ENCODE data around the gene BMP6. TPM values are rescaled to one million over a fixed set of nuclear protein-coding genes. Genes with fewer than 3 reads are reported as not detected.
A peak's percentile ranks its signal among the peaks of the same experiment; 100 is the strongest.

Gene BMP6
- total RNA-seq, 1 donor from 2014 or later, result 0.60 TPM

DNA sequence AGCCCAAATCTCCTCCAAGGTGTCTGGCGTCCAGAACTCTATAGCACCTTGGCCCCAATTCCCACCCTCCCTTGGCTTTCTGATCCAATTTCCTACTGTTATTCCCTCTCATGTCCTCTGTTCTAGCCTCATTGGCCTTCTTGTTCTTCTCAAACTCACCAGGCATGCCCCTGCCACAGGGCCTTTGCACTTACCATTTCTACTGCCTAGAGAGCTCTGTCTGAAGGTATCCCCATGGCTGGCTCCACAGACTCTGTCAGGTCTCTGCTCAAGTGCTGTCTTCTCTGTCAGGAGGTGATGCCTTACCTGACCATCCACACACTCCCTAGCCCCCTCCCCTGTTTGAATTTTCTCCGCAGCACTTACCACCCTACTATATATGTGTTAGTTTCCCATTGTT is 5.6 kb upstream of the BMP6 start:
- no peak for ATAC-seq

GRCh38 chr6:7721649-7722048 is 4.2 kb upstream of the BMP6 start:
- no peak for ATAC-seq

DNA sequence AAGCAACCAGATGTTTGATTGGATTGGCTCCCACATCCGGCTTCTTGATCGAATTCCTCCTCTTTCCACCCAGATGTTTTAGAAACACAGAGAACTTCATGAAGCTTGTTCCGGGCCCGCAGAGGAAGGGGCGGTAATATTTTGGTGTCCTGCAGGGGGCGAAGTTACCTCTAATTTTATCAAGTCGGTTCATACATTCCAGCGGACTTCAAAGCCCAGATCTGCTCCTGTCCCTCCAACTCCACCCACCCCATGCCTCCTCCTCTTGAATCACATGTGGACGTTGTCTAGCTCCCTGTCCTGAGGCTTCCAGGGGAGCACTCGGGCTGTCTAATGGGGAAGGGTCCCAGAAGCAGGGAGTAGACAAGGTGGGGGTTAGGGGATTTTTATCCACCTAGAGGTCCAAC is 2.9 kb upstream of the BMP6 start:
- peak; percentile 56 for ATAC-seq

- no peak for ATAC-seq
Observed at GRCh38 chr6:7723554-7723953, 2.3 kb upstream of the BMP6 start.

GRCh38 chr6:7725412-7725811 is 487 bp upstream of the BMP6 start:
- ATAC-seq, result no peak

GRCh38 chr6:7726416-7727085 is 652 bp downstream of the BMP6 start:
- ATAC-seq, result peak; percentile 45

- no peak for ATAC-seq
Observed at GRCh38 chr6:7727086-7727945, 1.4 kb downstream of the BMP6 start.

DNA sequence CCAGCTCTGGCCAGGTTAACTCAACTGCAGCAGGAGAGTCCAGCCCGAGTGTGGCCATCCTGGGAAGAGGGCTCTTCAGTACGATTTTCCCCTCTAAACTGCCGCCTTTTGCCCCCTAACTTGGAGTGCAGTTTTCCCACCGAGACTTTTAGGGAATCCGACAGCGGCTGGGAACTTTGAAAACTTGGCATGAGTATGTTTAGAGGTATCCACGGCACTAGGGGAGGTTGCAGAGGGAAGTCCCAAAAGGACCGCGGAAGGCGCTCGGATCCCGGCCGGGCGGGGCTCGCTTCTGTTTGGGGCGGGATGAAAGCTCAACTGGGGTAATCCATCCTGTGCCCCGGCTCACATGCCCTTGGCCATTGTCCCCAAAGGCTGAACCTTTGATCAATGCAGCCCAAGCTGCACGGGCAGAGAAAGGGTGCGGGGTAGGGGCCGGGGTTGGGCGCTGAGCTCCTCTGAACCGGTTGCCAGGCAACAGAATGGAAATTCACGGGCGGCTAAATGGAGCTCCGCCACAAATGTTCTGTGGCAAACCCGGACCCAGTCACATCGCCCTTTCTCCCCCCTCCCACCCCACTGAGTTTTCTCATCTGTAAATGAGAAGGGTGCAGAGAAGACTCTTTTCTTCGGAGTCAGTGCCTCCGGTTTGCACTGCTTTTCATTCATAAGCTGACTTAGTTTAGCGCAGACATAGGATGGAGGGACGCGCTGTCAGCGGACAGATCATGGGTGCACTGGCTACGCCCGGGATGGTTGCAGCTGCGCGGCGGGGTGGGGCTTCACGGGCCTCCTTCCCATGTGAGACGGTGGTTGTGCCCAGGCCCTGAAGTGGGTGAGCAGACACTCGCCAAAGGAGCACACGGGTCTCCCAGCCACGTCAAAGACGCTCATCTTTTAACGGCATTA is 2.3 kb downstream of the BMP6 start:
- ATAC-seq, result no peak

- no peak for ATAC-seq
Observed at GRCh38 chr6:7728855-7729590, 3.1 kb downstream of the BMP6 start.

DNA sequence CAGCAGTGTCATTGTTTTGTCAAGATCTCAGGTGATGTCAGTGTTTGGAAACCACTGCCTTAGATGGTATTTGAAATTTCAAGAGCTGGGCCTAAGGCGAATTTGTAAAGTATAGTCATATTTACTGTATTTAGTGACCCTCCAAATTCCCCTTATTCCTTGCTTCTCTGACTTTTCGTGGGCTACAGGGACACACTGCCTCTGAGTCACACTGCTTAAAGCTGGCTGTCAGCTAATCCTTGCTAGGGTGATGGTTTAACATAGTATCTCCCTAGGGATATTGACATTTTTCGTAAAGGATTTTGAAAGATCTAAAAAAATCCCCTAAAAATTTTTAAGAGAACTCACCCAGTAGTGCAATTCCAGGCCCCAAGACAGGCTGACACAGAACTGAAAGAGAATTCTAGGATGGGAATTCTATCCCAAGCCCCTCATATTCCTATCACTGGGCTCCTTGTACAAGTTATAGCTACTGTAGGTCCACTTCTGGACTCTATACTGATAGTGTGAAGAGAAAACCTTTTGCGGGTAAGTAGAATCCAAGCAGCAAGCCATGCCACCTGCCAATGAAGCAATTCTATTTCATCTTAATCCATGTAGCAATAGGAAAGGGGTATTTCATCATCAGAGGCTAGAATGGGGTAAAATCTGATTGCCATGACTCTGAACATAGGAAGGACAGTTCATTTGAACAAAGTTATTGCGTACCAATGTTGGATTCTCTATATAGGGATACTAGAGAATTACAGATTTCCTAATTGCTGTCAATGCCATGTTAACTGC is 4.3 kb downstream of the BMP6 start:
- ATAC-seq, result no peak

- peak; percentile 70 for ATAC-seq
Observed at GRCh38 chr6:7730784-7731227, 4.9 kb downstream of the BMP6 start.

DNA sequence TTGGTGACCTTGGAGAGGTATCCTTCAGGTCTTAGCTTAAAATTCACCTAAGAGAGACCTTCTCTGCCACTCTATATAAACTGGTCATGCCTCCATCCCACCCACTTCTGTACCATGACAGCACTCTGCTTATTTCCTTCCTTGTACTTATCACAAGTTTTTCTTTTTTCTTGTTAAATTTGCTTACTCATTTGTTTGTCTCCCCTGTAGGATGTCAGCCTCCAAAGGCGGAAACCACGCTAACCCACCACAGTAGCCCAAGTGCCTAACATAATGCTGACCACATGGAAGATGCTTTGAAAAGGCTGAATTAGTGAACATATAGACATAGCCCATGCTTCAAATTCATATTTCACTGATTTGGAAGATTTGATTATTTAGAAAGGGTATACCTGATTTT is 5.4 kb downstream of the BMP6 start:
- no peak for ATAC-seq

- ATAC-seq, result no peak
Observed at GRCh38 chr6:7732228-7732627, 6.3 kb downstream of the BMP6 start.

GRCh38 chr6:7734707-7735383 is 8.9 kb downstream of the BMP6 start:
- ATAC-seq, result no peak

DNA sequence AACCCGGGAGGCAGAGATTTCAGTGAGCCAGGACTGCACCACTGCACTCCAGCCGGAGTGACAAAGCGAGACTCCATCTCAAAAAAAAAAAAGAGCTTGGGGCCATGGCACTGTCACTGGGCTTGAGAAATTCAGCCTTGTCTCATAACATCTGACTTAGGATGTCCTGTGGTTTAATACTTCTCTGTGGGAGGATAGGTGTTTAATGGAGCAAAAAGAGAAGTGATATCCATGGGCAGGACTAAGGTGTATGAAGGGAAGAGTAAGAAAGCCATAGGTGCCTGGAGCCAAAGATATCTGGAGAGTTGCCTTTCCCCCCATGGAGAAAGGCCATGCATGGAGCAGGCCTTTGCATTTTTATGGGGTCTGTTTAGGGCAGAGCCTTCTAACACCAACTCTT is 11.2 kb downstream of the BMP6 start:
- no peak for ATAC-seq

DNA sequence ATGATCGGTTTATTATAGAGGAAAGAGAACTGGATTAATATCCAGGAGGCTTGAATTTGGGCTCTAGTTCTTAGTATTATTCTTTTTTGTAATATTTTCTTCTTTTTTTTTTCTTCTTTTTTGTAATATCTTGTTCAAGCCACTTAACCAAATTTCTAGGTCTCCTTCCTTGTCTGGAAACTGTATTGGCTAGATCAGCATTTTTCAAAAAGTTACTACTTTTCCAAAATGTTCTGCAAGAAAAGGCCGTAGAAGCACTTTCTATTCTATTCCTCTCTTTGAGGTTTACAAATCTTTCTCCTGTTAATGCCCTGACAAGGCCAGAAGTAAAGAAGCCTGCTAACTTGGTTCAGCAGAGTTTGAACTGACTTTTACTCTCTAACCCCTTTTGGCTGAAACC is 12.0 kb downstream of the BMP6 start:
- ATAC-seq, result no peak

DNA sequence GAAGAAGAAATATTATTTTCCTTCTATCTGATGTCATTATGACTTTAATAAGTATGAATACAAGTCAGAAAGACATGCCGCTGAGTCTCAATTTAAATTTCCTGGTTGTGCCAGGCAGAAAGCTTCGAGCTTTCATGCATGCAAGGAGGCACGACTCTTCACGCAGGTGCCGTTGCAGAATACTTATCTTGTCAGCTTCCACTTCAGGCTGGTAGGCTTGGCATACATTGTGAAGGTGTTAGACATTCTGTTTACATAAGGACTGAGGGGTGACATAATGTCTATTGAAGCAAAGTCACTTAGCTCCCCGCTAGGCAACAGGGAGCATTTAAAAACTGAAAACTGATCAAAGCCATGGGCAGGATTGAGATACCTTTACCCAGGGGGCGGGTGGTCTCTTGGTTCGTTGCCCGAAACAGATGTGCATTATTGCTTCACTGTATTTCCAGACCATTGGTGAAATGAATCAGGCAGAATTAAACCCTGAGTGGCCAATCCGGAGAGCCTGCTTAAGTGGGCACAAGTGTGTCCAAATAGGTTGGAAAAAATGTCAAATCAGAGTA is 16.4 kb downstream of the BMP6 start:
- ATAC-seq, result no peak

GRCh38 chr6:7745942-7746341 is 20.0 kb downstream of the BMP6 start:
- ATAC-seq, result no peak

DNA sequence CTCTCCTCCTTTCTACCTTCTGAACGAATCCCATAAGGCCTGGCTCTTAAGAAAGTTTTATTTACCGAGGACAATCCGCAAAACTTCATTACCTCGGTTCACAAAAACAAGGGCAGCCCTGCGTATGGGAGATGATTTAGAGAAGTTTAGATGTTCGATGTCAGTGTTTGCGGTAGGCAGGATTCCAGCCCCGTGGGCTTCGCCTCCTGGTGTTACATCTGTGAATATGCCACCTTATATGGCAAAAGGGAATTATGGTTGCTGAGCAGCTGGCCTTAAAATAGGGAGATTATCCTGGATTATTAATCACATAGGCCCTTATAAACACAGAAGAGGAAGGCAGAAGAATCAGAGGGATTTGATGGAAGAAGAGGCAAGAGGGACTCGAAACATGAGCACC is 21.1 kb downstream of the BMP6 start:
- no peak for ATAC-seq

DNA sequence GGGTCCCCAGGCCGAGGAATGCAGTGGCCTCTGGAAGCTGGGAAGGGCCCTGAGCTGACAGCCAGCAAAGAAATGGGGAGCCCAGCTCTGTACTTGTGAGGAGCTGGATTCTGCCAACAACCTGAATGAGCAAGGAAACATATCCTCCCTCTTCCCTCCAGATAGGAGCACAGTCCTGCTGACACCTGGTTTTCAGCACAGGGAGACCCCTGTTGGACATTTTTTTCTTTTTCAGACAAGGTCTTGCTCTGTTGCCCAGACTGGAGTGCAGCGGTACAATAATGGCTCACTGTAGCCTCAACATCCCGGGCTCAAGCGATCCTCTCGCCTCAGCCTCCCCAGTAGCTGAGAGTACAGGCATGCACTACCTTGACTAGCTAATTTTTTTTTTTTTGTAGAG is 21.5 kb downstream of the BMP6 start:
- no peak for ATAC-seq

All from esophagus mucosa (tissue), 1 donor.